PC-9 (cell line): Measurements from ENCODE around the gene TCEANC2.

Source experiments
- EZH2 ChIP-seq: fragments of 200-600 bp; sonication (generic); IDR thresholded peaks from 2 replicates; pipeline ENCODE4 v1.8.0; 2017; ENCODE audit warnings: antibody characterized with exemption, low read depth
- TF ChIP-seq, protein P1 (sequence below): fragments of 200-600 bp; sonication (generic); conservative IDR thresholded peaks from 2 replicates; pipeline ENCODE4 v1.6.1; 2017; ENCODE audit warnings: mixed run types, antibody characterized with exemption, mild to moderate bottlenecking, moderate library complexity

DNA sequence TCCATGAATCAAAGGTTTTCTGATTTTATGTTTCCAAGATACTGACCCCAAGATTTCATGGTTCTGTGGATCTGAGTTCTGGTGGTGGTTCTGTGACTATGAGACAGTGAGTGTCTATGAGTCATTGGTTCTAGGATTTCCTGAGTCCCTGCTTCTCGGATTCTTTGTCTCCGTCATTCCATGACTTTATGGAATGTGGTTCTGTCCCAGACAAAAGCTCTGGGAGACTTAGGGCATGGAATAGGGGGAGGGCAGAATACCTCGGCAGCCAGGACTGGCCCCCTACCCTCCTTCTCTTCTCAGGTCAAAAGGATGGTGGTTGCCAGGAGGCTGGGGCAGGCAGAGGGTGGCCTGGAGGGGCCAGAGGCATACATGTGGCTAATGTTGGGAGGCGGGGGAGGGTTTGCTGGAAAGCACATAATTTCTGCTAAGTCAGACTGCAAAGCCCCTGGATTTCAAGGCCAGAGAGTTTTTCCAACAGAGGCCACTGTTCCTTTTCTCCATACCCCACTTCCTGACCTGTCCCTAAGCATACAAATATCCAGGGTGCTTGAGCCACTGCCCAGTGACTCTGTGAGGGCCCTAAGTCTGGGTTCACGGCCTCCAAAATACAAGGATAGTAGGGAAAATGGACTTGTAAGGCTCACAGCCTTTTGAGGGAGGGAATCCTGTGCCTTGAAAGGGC lies 82.2 kb downstream of the TCEANC2 start:
- TF ChIP-seq, protein P1, sequence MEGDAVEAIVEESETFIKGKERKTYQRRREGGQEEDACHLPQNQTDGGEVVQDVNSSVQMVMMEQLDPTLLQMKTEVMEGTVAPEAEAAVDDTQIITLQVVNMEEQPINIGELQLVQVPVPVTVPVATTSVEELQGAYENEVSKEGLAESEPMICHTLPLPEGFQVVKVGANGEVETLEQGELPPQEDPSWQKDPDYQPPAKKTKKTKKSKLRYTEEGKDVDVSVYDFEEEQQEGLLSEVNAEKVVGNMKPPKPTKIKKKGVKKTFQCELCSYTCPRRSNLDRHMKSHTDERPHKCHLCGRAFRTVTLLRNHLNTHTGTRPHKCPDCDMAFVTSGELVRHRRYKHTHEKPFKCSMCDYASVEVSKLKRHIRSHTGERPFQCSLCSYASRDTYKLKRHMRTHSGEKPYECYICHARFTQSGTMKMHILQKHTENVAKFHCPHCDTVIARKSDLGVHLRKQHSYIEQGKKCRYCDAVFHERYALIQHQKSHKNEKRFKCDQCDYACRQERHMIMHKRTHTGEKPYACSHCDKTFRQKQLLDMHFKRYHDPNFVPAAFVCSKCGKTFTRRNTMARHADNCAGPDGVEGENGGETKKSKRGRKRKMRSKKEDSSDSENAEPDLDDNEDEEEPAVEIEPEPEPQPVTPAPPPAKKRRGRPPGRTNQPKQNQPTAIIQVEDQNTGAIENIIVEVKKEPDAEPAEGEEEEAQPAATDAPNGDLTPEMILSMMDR, result no peak
- no peak for TF ChIP-seq EZH2
